ENCODE data around the gene ZNF683.
"Not testable (repeated sequence)": the region's sequence is repeated elsewhere in the genome, so short reads cannot be mapped to it uniquely, and the experiment has no call there.

Gene ZNF683

DNA sequence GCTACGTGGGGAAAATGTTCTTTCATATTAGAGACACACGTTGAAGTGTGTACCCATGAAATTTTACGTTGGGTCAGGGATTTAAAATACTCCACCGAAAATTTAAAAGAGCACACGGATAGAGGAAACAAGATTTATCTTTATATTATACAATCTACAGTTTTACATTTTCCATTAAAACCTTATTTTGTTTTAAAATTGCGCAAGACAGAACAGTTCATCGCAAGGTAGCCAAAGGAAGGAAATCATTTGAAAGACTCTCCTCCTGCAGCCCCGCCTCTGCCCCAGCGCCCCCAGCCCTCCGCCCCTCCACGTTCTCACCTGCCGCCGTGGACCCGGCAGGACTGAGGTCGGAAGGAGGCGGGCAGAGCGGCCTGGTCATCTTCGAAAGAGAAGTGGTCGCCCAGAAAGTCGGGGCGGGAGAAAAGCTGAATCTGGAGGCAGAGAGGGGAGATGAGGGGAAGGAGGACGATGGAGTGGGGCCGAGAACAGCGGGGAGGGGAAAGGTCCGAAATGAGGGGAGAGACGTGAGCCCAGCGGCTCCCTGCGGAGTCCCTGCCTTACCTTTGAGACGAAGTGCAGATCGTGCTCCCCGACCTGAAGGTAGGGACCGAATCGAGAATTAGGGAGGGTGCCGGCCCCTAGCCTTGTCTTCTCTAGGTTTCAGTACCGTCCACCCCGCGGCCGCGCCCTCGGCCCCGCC, 36.6 kb downstream of the ZNF683 start:
- DNase-seq = no peak

DNA sequence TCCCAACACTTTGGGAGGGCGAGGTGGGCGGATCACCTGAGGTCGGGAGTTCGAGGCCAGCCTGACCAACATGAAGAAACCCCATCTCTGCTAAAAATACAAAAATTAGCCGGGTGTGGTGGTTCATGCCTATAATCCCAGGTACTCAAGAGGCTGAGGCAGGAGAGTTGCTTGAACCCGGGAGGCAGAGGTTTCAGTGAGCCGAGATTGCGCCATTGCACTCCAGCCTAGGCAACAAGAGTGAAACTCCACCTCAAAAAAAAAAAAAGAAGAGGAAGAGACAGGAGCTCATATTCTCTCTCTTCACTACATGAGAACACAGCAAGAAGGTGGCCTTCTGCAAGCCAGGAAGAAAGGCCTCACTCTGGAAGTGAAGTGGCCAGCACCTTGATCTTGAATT, 39.2 kb downstream of the ZNF683 start:
- not testable (repeated sequence) for DNase-seq

DNA sequence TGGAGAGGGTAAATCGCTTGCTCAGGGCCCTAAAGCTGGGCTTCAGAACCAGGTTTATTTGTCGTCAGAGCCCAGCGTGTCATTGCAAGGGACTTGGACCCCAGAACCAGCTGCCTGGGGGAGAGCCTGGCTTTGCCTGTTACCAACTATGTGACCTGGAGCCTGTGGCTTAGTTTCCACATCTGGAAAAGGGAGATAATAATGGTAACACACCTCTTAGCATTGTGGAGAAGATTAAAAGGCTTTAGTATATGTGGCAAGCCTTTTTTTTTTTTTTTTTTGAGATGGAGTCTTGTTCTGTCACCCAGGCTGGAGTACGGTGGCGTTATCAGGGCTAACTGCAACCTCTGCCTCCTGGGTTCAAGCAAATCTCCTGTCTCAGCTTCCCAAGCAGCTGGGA, 42.3 kb downstream of the ZNF683 start:
- no peak for DNase-seq

DNA sequence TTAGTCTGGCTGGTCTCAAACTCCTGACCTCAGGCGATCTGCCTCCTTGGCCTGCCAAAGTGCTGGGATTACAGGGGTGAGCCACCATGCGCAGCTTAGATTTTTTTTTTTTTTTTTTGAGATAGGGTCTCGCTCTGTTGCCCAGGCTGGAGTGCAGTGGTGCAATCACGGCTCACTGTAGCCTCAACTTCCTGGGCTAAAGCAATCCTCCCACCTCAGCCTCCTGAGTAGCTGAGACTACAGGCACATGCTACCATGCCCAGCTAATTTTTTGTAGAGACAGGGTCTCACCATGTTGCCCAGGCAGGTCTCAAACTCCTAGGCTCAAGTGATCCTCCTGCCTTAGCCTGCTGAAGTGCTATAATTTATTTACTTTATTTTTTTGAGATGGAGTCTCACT, 43.2 kb downstream of the ZNF683 start:
- DNase-seq = not testable (repeated sequence)

DNA sequence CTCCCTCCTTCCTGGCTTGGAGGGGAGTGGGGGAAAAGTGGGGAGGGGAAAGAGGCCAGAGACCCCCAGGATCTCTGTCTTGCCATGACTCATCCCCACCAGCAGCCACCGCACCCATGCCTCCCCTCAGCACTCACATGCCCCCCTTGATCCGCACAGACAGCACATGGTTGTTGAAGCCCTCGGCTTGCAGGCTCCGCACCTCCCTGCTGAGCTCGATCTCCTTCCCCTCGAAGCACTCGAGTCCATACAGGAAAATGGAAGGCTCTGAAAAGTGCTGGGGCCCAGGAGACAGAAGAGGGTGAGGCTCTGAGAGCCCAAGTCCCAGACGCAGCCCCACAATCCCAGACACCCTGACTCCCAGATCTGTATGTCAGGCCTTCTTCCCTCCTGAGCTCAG, 44.0 kb downstream of the ZNF683 start:
- DNase-seq = no peak

DNA sequence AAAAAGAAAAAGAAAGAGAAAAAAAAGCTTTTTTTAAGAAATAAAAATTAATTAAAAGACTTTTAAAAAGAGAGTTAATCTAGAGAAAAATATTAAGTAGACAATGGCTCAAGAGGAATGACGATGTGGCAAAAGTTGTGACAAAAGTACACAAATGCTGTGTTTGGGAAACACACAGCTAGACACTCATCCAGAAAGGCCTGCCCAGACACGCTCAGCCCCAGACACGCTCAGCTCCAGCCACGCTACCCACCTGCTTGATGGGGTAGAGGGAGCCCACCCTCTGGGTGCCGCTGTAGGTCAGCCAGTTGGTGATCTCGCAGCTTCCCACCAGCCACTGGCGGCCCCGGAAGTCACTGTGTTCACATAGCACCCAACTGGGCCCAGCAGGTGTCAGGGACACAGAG, 44.6 kb downstream of the ZNF683 start:
- no peak for DNase-seq

DNA sequence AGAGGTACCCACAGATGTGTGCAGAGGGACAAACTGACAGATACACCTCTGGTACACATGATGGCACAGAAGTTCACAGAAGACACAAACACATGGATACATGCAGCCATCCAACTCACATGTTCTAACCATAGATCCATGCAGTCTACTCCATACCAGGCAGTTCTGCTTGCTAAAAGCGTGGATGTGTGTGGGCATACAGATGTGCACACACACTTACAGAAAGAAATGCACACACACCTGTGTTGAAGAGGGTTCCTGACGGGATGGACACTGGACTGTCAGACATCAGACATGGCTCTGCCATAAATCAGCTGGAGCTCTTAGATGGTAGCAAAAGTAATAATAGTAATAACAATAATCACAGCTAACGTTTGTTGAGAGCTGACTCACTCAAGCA, 48.0 kb downstream of the ZNF683 start:
- no peak for DNase-seq

DNA sequence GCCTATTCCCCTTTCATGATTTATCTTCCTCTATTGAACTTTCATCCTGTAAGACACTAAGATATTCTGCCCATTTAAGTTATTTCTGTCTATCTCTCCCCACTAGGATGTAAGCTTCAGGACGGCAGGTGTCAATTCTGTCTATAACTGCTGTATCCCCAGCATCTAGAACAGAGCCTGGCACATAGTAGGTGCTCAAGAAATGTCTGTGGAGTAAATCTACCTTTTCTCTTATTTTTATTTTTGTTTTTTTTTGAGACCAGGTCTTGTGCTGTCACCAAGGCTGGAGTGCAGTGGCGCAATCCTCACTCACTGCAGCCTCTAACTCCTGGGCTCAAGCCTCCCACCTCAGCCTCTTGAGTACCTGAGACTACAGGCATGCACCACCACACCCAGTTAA, 49.2 kb downstream of the ZNF683 start:
- DNase-seq = no peak

DNA sequence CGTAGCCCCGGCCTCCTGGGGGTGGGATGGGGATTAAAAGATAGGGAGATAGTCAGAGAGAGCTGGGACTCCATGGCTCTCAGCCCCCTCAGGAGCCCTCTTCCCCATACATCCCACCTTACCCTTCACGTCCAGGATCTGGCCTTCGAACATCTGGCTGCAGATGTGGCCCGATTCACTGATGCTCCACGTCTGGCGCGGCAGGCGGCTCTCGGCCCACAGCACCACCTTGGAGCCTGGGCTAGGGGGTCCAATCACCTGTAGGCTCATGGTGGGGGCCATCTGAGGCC, 50.6 kb downstream of the ZNF683 start:
- no peak for DNase-seq

DNA sequence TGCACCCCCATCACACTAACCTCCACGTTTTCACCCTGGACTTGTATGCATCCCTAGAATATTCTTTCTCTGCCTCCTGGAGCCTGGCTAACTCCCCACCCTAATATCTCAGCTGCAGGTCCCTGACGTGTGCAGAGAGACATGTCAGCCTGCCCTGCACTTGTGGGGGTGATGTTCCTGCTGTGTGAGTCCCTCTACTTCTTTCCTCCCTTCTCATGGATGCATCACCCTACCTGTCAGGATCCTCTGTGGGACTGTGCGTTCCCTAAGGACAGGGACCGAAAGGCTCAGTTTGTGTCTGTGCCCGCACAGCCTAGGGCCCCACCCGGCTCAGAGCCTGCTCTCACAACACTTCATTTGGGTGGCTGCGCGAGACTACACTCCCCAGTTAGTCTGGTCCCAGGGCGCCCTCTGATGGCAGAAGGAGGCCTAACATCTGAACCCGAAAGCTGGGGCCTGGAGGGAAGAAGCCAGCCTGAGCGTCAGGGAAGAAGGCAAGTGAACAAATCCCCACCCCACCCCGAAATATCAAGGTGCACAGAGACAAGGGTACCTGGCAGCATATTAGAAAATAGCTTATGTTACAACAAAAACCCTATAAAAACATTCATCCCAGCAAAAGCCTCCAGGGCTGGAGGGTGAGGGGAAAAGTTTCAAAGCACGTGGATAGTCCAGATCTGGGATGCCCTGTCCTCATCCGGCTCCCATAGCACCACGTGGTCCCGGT, 51.1 kb downstream of the ZNF683 start:
- peak; percentile 63 for DNase-seq

DNA sequence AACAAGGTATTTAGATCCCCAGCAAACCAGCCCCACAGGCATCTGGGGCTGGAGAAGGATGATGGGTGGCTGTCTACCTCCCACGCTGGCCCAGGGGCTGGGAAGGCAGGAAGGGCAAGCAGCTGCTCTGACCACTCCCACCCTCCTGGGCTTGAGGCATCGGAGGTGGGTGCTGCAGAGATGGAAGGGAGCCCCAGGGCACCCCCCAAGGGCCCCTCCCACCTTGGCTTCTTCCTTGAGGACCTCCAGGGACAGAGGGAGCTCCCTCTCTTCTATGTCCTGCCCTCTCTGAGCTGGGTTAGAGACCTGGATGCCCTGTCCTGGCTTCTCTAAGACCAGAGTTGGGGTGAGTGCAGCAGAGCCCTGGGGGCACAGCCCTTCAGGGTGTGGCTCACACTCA, 51.7 kb downstream of the ZNF683 start:
- no peak for DNase-seq

DNA sequence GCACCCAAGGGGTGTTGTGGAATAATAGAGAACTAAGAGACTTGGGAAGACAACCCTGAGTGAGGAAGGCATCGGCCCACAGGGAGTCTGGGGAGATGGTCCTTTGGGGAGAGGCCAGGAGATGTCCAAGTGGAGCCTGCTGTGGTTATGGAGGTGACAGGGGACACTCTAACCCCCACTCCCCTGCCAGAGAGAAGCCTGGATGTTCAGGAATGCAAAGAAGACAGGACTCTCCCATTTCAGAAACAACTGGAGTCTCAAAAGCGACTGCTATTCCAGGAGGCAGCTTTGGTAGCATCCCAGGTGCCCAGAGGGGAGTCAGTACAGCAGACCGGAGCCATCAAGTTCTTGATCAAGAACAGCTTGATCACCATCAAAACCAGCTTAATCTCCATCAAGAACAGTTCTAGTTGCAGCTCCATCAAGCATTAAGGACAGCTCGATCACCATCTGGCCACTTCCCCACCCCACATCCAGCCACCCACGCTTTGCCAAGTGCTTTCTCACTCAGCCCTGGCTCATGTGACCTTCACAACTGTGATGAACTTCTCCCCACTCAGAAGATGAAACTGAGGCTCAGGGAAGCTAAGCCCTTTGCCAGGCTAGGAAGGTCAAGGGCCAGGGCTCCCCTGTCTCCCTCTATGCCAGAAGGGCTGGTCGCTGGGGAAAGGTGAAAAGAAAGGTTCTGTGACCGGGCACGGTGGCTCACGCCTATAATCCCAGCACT, 54.0 kb downstream of the ZNF683 start:
- DNase-seq = no peak

DNA sequence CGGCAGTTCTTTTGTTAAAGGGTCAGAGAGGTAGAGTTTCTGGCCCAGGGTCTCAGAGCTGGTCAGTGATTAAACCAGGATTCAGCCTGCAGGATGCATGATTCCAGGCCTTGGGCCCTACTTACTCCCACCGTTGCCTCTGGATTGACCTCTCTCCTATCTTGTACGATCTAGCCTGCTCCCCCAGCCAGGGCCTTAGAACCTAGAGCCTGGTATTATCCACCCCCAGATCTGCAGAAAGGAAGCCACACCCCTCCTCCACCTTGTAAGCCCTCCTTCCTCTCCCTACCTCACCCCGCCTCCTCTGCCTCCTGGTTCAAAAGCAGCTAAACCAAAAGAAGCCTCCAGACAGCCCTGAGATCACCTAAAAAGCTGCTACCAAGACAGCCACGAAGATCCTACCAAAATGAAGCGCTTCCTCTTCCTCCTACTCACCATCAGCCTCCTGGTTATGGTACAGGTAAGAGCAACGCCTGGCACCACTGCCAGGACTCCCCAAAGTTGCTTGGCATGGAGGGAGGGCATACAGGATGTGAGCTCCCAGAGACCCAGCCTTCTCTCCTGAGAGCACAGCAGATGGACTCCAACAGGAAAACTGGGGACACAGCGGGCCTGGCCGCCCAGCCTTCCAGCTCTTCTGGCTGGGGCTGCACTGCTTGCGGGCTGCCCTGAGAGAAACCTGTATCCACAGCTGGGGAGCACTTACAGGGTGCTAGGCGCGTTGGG, 54.8 kb downstream of the ZNF683 start, which contains the start of gene CD52:
TSS of gene CD52 (plus strand) at position 347 of the 726 bp plus-strand sequence. CDS start at position 407, 60 bp downstream.
- peak; percentile 58 for DNase-seq

DNA sequence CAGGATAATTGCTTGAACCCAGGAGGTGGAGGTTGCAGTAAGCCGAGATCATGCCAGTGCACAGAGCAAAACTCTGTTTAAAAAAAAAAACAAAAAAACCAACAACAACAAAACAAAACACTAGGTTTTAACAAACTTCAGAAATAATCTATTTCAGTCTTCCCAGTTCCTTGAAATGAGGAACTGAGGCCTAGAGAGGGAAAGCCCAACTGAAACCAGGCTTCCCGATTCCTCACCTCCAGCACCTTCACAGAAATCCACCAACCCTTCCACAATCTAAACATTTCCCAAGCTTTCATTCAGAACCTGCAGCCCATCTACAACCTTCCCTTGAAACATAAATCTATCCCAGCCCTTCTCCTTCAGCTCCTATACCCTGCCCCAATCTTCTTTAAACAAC, 55.4 kb downstream of the ZNF683 start:
- no peak for DNase-seq

DNA sequence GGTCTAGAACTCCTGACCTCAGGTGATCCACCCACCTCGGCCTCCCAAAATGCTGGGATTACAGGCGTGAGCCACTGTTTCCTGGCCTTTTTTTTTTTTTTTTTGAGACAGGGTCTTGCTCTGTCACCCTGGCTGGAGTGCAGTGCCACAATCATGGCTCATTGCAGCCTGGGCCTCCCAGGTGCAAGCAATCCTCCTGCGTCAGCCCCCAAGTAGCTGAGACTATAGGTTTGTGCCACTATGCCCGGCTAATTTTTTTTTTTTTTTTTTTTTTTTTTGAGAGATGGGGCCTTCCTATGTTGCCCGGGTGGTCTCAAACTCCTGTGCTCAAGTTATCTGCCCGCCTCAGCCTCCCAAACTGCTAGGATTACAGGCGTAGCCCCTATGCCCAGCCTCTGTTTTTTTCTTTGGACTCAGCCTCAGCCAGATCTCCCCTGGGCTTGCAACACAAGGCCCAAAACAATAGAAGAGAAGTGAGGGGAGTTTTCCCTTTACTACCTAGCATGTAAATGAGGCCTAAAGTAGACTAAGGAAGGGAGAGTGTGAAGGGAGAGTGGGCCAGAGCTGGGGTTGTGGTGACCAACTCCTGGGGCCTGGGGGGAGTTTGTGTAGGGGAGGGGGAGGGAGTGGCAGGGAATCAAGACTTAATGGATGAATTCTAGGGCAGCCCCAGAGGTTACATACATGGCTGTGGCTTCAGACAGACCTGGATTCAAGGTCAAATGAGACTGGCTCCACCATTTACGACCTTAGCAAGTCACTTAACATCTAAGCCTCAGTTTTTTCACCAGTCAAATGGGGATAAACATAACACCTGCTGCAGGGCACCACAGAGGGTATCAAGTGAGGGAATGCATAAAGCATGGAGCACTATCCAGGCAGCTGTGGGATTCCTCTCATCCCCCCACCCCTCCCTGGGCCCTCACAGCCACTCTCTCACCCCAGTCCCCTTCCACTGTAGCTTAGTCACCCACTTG, 56.4 kb downstream of the ZNF683 start:
- no peak for DNase-seq

DNA sequence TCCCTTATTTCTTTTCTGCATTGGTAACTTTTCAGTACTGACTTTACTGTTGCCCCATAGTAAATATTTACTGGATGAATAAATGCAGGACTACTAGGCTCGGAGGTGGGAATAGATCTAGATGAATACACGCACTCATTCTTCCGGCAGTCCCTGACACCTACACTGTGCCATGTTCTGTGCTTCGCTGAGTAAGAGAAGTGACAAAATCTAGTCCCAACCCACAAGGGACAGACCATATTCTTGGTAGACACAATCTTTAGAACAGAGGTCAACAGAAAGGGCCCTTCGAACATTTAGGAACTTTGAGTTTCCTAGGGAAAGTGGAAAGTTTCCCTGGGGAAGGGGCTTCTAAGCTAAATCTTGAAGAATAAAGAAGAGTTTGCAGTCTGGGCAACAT, 58.0 kb downstream of the ZNF683 start:
- DNase-seq = no peak
